ENCODE results near the gene LY6G6F.

The LY6G6F gene

DNA sequence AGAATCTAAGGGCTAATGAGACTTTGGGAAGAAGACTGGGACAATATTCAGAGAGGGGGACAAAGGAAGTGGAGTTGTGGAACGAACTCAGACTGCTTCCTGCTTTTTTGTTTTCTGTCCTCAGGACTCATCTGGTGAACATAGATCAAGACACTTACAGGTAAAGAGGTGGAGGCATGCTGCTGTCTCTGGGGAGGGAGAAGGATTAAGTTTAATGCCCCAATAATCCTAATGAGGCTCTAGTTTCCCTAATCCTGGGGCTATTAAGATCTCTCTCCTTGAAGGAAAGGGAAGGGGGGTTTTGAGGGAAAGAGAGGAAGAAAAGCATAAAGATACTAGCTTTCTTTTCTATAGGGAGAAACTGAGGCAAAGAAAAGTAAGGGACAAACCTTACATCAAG is 37.8 kb downstream of the LY6G6F start:
- TF ChIP-seq FOXP2 (optimal IDR thresholded peaks at IDR 0.05; ENCODE audit: borderline replicate concordance, extremely low read depth, extremely low read length, insufficient read depth) (no peak), POLR2AphosphoS5 (IDR thresholded peaks at IDR 0.05; ENCODE audit: low read depth, low read length) (no peak), SIN3A (IDR thresholded peaks at IDR 0.05; ENCODE audit: borderline replicate concordance, insufficient read depth, low read length) (no peak), TAF1 (IDR thresholded peaks at IDR 0.05; ENCODE audit: borderline replicate concordance, insufficient read depth, low read length) (no peak)
- TF ChIP-seq, protein P1, sequence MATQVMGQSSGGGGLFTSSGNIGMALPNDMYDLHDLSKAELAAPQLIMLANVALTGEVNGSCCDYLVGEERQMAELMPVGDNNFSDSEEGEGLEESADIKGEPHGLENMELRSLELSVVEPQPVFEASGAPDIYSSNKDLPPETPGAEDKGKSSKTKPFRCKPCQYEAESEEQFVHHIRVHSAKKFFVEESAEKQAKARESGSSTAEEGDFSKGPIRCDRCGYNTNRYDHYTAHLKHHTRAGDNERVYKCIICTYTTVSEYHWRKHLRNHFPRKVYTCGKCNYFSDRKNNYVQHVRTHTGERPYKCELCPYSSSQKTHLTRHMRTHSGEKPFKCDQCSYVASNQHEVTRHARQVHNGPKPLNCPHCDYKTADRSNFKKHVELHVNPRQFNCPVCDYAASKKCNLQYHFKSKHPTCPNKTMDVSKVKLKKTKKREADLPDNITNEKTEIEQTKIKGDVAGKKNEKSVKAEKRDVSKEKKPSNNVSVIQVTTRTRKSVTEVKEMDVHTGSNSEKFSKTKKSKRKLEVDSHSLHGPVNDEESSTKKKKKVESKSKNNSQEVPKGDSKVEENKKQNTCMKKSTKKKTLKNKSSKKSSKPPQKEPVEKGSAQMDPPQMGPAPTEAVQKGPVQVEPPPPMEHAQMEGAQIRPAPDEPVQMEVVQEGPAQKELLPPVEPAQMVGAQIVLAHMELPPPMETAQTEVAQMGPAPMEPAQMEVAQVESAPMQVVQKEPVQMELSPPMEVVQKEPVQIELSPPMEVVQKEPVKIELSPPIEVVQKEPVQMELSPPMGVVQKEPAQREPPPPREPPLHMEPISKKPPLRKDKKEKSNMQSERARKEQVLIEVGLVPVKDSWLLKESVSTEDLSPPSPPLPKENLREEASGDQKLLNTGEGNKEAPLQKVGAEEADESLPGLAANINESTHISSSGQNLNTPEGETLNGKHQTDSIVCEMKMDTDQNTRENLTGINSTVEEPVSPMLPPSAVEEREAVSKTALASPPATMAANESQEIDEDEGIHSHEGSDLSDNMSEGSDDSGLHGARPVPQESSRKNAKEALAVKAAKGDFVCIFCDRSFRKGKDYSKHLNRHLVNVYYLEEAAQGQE (IDR thresholded peaks at IDR 0.05; ENCODE audit: insufficient read depth in 1 of 2, low read depth in 2 of 2, low read length in 2 of 2) = no peak

DNA sequence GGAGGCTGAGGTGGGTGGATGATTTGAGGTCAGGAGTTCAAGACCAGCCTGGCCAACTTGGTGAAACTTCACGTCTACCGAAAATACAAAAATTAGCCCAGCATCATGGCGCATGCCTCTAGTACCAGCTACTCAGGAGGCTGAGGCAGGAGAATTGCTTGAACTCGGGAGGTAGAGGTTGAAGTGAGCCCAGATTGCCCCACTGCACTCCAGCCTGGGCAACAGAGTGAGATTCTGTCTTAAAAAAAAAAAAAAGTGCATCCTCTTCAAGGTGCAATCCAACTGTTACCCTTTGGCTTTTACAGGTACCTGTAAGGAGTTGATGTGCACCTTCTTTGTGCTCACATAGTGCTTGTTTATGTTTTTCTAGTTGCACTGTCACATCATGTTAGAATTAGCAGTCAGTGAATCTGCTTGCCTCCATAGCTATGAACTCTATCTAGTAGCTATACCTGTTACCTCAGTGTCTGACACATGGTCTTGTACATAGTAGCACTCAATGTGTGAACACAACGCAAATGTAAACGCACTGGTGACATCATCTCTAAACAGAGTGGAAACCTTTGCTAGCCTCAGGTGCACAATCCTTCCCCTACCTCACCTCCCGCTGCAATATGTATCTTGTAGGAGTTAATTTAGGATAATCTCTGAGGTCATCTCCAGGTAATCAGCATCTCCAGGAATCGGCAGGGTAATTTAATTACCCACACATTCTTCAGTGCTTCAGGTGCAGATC is 42.8 kb downstream of the LY6G6F start:
- no peak for TF ChIP-seq SIN3A (IDR thresholded peaks at IDR 0.05; ENCODE audit: borderline replicate concordance, insufficient read depth, low read length)
- 0 out of 2 replicates have a peak, but pooled peaks have one; percentile 7 for TF ChIP-seq POLR2AphosphoS5 (IDR thresholded peaks at IDR 0.05; ENCODE audit: low read depth, low read length)

DNA sequence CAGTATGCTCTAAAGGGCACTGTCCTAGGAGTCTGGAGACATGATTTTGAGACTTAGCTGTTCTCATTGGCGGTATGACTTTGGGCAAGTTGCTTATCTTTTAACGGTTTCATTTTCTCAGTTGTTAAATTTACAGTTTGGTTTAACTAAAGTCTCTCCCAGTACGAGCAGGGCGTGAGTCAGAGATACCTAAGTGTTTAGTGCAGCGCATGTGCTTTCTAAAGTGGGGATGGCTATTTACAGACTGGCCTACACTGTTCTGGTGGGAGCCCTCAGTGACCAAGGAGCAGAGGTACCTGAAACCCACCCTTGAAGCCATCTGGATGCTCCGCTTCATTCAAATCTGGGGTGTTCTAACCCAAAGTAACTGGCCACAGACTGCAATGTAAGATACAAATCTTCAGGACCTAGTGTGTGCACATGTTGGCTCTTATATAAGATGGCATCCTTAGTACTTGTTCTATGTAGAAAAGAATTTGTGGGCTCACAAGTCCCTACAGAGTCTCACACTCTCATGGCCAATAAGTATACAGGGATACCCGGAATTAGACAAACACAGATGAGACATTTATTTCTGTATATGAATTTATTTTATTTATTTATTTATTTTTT is 43.9 kb downstream of the LY6G6F start:
- TF ChIP-seq, protein P1 (IDR thresholded peaks at IDR 0.05; ENCODE audit: insufficient read depth in 1 of 2, low read depth in 2 of 2, low read length in 2 of 2) = no peak
- TF ChIP-seq POLR2AphosphoS5 (IDR thresholded peaks at IDR 0.05; ENCODE audit: low read depth, low read length) = 0 out of 2 replicates have a peak, but pooled peaks have one; percentile 4

DNA sequence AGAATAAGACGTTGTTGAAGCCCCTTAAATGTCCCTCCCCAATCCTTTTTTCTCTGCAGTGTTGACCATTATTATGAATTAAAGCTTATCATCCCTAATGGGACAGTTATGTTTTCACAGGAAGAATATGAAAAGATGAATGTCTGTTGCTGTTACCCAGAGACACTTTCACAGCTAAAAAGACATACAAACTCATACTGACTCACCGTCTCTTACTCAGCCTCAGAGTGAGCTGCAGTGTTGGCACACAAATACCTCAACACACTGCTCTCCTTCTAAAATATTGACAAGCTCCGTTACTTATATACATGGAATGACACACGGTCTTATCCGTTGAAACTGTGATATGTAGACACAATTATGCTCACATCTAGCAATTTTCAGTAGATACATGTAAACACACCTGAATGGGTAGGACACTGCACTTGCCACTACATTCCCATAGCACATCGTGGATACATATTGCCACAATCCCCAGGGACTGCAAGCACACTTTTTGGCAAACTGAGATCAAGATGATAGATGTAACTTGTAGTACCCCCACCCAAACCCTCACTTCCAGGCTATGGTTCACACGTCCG is 46.2 kb downstream of the LY6G6F start:
- TF ChIP-seq, protein P1 (IDR thresholded peaks at IDR 0.05; ENCODE audit: insufficient read depth in 1 of 2, low read depth in 2 of 2, low read length in 2 of 2) = no peak
- no peak for TF ChIP-seq TAF1 (IDR thresholded peaks at IDR 0.05; ENCODE audit: borderline replicate concordance, insufficient read depth, low read length)
- no peak for TF ChIP-seq FOXP2 (optimal IDR thresholded peaks at IDR 0.05; ENCODE audit: borderline replicate concordance, extremely low read depth, extremely low read length, insufficient read depth)
- TF ChIP-seq SIN3A (IDR thresholded peaks at IDR 0.05; ENCODE audit: borderline replicate concordance, insufficient read depth, low read length) = no peak
- TF ChIP-seq POLR2AphosphoS5 (IDR thresholded peaks at IDR 0.05; ENCODE audit: low read depth, low read length) = no peak; the same call in 1 of the 2 replicates

DNA sequence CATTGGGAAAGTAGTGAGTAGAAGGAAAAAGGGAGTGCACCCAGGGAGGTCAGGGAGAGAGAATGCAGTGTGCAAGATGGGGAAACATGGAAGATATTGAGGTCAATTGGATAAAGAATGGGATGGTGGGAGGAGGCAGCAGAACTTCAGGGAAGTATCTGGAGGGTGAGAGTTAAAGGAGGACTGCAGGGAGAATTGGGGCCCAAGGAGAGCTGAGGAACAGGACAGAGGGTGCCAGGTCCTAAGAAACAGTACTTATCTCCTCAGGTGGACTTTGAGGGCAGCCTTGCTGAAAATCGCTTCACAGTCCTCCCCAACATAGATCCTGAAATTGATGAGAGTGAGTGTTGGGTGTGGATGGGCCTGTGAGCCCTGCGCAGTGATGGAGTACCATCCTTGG is 51.6 kb downstream of the LY6G6F start:
- TF ChIP-seq SIN3A (IDR thresholded peaks at IDR 0.05; ENCODE audit: borderline replicate concordance, insufficient read depth, low read length) = no peak
- TF ChIP-seq, protein P1 (IDR thresholded peaks at IDR 0.05; ENCODE audit: insufficient read depth in 1 of 2, low read depth in 2 of 2, low read length in 2 of 2) = no peak
- no peak for TF ChIP-seq FOXP2 (optimal IDR thresholded peaks at IDR 0.05; ENCODE audit: borderline replicate concordance, extremely low read depth, extremely low read length, insufficient read depth)
- TF ChIP-seq POLR2AphosphoS5 (IDR thresholded peaks at IDR 0.05; ENCODE audit: low read depth, low read length) = no peak
- no peak for TF ChIP-seq TAF1 (IDR thresholded peaks at IDR 0.05; ENCODE audit: borderline replicate concordance, insufficient read depth, low read length)
